HG03469 (cell line): Measurements from ENCODE around the gene AKR1D1.
"Not testable (repeated sequence)": the region's sequence is repeated elsewhere in the genome, so short reads cannot be mapped to it uniquely, and the experiment has no call there.

ENCODE experiments used
- ATAC-seq: cut with Tn5 transposase; IDR thresholded peaks from one replicate; pipeline ENCODE4 v1.9.1; 2021; ENCODE audit warnings: mild to moderate bottlenecking, moderate library complexity, moderate number of reproducible peaks; ENCODE audit not compliant: unreplicated experiment

The AKR1D1 gene

DNA sequence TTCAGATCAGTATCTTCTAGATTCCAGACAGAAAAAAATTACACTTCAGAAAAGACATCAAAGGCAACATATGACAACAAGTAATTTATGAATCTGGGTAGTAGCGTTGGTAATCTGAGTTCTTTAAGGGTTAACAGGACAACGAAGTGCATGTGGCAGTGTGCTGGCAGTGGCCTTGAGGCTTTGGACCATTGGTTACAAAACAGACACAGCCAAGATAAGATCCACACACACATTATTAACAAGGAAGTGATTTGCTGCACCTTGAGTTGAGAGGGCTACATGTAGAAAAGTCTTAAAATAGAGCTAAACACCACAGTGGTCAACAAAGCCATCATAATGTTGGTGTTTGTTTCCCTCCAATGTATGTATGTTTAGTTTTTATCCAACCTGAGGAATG, 40.6 kb downstream of the AKR1D1 start:
- no peak for ATAC-seq

DNA sequence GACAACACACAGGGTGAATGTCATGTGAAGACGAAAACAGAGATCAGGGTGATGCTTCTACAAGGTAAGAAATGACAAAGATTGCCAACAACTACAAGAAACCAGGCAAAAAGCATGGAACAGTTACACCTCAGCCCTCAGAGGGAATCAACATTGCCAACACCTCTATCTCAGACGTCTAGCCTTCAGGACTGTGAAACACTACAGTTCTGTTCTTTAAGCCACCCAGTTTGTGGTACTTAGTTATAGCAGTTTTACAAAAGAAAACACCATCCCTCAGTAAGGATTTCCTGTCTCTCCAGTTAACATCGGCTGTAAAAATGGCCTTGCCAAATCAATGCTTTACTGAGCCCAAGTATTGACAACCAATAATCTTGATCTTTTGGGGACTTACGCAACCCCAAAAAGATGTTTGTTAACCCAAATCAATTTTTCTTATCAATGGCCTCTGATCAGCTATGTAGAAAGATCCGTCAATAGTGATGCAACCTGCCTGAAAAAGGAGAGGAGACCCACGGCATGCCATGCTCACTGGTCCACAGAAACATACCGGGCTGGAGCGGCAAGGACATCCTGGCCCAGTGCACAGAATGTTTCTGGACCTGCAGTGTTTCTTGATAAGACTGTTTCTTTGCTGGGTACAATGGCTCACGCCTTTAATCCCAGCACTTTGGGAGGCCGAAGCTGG, 44.0 kb downstream of the AKR1D1 start:
- ATAC-seq, result no peak

GRCh38 chr7:138122162-138122561, 45.9 kb downstream of the AKR1D1 start:
- no peak for ATAC-seq

- peak; percentile 1 for ATAC-seq
Observed at GRCh38 chr7:138125119-138125518, 48.9 kb downstream of the AKR1D1 start.

DNA sequence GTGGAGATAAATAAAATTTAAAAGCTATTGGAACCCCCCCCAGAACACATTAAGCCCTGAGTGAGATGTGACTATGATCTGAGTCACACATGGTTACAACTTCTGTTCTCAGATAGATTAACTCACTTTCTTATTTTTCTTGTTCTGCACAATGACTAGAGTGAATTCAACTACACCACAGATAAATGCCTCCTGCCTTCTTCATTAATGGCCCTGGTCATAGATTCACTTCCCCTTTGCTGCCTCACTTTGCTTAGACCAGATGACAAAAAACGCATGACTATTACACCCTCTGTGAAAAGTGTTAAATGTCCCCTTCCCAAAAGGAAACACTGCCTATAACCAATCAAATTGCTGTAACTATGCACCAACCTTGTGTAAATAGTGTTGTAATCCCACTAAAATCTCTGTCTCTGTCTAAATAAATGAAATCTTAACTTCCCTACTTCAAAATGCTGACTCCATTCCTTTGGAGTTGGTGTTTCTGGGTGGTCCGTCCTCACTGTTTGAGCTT, 49.4 kb downstream of the AKR1D1 start:
- ATAC-seq, result peak; percentile 90

GRCh38 chr7:138126928-138127327, 50.7 kb downstream of the AKR1D1 start:
- no peak for ATAC-seq

DNA sequence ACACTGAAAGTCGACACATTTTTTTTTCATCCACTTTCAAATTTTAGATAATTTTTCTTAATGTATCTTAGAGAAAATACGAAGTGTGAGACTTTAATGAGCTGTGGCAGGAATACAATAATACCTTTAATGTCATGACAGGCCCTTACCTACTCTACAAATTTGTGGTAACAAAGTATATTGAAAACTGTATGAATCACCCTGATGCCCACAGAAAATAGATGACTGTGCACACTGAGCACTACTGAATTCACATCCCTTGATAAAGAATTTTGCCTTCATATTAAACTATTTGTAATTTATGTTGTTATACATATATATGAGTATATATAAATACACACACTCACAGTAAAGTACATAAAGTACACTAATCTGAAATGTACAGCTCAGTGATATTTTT, 51.7 kb downstream of the AKR1D1 start:
- ATAC-seq, result no peak

DNA sequence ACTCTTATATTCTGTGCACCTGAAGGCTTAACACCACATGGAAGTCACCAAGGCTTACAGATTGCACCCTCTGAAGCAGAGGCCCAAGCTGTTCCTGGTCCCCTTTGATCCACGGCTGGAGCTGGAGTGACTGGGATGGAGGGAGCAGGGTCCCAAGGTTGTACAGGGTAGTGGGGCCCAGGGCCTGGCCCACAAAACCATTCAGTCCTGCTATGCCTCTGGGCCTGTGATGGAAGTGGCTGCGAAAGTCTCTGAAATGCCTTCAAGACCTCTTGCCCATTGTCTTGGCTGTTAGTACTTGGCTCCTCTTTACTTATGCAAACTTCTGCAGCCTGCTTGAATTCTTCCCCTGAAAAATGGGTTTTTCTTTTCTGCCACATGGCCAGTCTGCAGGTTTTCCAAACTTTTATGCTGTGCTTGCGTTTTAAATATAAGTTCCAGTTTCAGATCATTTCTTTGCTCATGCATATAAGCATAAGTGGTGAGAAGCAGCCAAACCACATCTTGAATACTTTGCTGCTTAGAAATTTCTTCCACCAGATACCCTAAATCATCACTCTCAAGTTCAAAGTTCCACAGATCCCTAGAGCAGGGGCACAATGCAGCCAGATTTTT, 53.4 kb downstream of the AKR1D1 start:
- ATAC-seq, result no peak

DNA sequence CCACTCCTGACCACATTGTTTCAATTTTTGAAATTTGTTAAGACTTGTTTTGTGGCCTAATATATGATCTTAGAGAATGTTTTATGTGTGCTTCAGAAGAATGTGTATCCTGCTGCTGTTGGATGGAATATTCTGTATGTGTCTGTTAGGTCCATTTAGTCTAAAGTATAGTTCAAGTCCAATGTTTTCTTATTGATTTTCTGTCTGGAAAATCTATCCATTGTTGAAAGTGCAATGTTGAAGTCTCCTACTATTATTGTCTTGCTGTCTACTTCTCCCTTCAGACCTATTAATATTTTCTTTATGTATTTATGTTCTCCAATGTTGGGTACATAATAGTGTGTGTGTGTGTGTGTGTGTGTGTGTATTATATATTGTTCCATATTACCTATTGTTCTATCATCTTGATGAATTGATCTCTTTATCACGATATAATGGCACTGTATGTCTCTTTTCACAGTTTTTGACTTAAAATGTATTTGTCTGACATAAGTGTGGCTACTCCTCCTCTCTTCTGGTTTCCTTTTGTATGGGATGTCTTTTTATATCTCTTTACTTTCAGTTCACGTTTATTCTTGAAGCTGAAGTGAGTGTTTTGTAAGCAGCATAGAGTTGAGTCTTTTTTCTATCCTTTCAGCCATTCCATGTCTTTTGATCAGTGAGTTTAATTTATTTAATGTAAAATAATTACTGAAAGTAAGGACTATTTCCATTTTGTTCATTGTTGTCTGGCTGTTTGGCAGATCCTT, 61.3 kb downstream of the AKR1D1 start:
- peak; percentile 75 for ATAC-seq

DNA sequence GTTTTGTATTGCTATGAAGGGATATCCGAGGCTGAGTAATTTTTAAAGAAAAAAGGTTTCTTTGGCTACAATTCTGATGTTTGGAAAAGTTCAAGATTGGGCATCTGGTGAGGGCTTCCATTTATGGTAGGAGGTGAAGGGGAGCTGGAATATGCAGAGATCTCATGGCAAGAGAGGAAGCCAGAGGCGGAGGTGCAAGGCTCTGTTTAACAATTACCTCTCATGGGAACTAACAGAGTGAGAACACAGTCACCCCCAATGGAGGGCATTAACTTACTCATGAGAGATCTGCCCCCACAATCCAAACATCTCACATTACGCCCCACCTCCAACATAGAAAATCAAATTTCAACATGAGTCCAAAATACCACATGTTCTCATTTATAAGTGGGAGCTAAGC, 62.0 kb downstream of the AKR1D1 start:
- no peak for ATAC-seq

DNA sequence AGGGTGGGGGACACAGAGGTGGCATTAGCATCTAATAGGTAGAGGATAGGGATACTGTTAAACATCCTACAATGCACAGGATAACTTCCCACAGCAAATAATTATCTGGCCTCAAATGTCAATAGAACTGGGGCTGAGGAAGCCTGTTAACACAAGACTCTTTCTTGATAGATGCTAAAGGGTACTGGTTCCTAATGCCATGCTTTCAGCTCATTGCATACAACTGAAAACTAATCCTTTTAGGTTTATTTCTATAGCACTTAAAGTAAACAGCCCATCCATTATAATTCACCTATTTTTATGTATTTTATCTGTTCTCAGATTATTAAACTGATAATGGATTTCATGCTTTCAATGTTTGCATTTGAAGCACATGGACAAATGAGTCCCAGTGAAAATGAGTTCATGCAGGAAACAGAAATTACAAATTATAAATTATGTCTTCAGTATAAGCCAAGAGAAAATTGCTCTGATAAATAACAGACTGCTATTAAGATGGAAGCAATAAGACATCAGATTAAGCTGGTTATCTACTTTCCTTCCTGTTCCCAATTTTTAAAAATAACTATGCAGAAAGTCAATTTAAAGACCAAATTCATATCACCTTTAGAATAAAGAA, 66.4 kb downstream of the AKR1D1 start:
- no peak for ATAC-seq

GRCh38 chr7:138144958-138145357, 68.7 kb downstream of the AKR1D1 start:
- ATAC-seq, result no peak

DNA sequence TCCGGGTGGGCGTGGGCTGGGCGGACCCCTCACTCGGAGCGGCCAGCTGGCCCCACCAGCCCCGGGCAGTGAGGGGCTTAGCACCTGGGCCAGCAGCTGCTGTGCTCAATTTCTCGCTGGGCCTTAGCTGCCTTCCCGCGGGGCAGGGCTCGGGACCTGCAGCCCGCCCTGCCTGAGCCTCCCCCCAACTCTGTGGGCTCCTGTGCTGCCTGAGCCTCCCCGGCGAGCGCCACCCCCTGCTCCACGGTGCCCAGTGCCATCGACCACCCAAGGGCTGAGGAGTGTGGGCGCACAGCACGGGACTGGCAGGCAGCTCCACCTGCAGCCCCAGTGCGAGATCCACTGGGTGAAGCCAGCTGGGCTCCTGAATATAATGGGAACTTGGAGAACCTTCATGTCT, 70.0 kb downstream of the AKR1D1 start:
- not testable (repeated sequence) for ATAC-seq

- ATAC-seq, result not testable (repeated sequence)
Observed at GRCh38 chr7:138146757-138147734, 70.8 kb downstream of the AKR1D1 start.

- ATAC-seq, result no peak
Observed at GRCh38 chr7:138151731-138152577, 75.7 kb downstream of the AKR1D1 start.

DNA sequence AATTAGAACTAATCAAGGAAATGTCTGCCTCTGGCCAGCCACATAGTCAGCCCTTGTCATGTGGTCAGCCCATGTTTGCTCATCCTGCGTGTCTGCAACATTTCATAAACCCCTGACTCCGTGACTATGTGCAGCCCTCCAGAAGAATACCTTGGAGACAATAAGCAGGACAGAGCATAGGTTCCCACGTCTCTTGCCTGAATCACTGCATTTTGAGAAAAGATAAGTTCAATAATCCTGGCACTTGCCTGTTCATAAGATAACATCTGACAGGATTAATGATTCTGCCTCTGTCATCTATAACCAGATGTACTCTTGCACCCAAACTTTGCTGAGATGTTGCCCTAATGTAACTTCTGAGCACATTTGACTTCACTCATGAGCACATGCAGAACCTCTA, 78.4 kb downstream of the AKR1D1 start:
- ATAC-seq, result no peak

- no peak for ATAC-seq
Observed at GRCh38 chr7:138157702-138158101, 81.4 kb downstream of the AKR1D1 start.

GRCh38 chr7:138158739-138159528, 82.7 kb downstream of the AKR1D1 start:
- ATAC-seq, result no peak
